DMS53 treated with DMSO at 0.1 percent for 48 hours (cell line): Measurements from ENCODE around the gene UBE3C.

ENCODE experiments used
- DNase-seq: peaks from one replicate; lab custom pipeline; 2025; ENCODE audit not compliant: unreplicated experiment; lab: John Stamatoyannopoulos, UW

UBE3C gene

GRCh38 chr7:157318015-157318706 lies 179.4 kb downstream of the UBE3C start:
- DNase-seq = no peak
